DND-41 (cell line): ENCODE results near the gene SLC22A17.

ENCODE experiments used
- CTCF ChIP-seq: IDR thresholded peaks from 2 replicates; pipeline ENCODE4 v1.5.1; 2012; ENCODE audit warnings: borderline replicate concordance, low read length, moderate library complexity, mild to moderate bottlenecking; ENCODE audit not compliant: poor library complexity, severe bottlenecking; ENCODE audit errors: extremely low read depth
- EZH2 ChIP-seq: IDR thresholded peaks from 3 replicates; pipeline ENCODE4 v1.6.1; 2012; ENCODE audit warnings: borderline replicate concordance, low read depth, mild to moderate bottlenecking, moderate library complexity, low read length, inconsistent platforms; ENCODE audit not compliant: severe bottlenecking

- TF ChIP-seq CTCF (no peak), EZH2 (no peak)
Observed at GRCh38 chr14:23306412-23307145, 46.1 kb downstream of the SLC22A17 start, which contains the start of gene BCL2L2.
